Measurements from ENCODE around the gene GRM6.

GRM6 gene

GRCh38 chr5:178994580-178995340 is at the start of gene GRM6:
TSS of gene GRM6 (minus strand) at chr5:178995320. CDS start at chr5:178994944, 376 bp downstream.
- no peak for DNase-seq

GRCh38 chr5:179044765-179045164 is 49.6 kb upstream of the GRM6 start:
- DNase-seq = no peak

- DNase-seq = no peak
Measured at GRCh38 chr5:179033004-179033580, 38.0 kb upstream of the GRM6 start.

GRCh38 chr5:179023528-179024189 is 28.5 kb upstream of the GRM6 start, which contains the start of gene ZNF879:
TSS of gene ZNF879 (plus strand) at chr5:179023804. CDS start at chr5:179025005, 1,201 bp downstream.
- peak; percentile 96 for DNase-seq

- no peak for DNase-seq
Measured at GRCh38 chr5:179008667-179009066, 13.5 kb upstream of the GRM6 start.

GRCh38 chr5:179006564-179006963 is 11.4 kb upstream of the GRM6 start:
- DNase-seq = no peak

GRCh38 chr5:178998441-178998840 is 3.3 kb upstream of the GRM6 start:
- no peak for DNase-seq

GRCh38 chr5:178997191-178997590 is 2.1 kb upstream of the GRM6 start:
- DNase-seq = no peak

- DNase-seq = no peak
Measured at GRCh38 chr5:178996156-178996555, 1.0 kb upstream of the GRM6 start.

- DNase-seq = no peak
Measured at GRCh38 chr5:178995341-178995690, 196 bp upstream of the GRM6 start.

GRCh38 chr5:178993955-178994579 is 1.1 kb downstream of the GRM6 start:
- no peak for DNase-seq

GRCh38 chr5:178993236-178993765 is 1.8 kb downstream of the GRM6 start:
- DNase-seq = no peak

- no peak for DNase-seq
Measured at GRCh38 chr5:178992291-178992895, 2.7 kb downstream of the GRM6 start.

- no peak for DNase-seq
Measured at GRCh38 chr5:178991190-178992145, 3.7 kb downstream of the GRM6 start.

- no peak for DNase-seq
Measured at GRCh38 chr5:178990491-178990890, 4.6 kb downstream of the GRM6 start.

- DNase-seq = no peak
Measured at GRCh38 chr5:178989311-178989710, 5.8 kb downstream of the GRM6 start.

GRCh38 chr5:178988436-178989220 is 6.5 kb downstream of the GRM6 start:
- DNase-seq = no peak

- no peak for DNase-seq
Measured at GRCh38 chr5:178986326-178986960, 8.7 kb downstream of the GRM6 start.

- no peak for DNase-seq
Measured at GRCh38 chr5:178984145-178985072, 10.7 kb downstream of the GRM6 start.

Data from CD4-positive, alpha-beta T cell treated with Interleukin-12 subunit alpha and Interleukin-12 subunit beta, for 1 hour (primary cell).